WTC11 (cell line): ENCODE results near the gene VTI1A.

Source experiments
- ARID4B ChIP-seq: sonication (generic); formaldehyde crosslinking; IDR thresholded peaks from 2 replicates; pipeline ENCODE4 v1.8.0; 2023; ENCODE audit warnings: missing genetic modification reagents, mild to moderate bottlenecking, borderline replicate concordance
- CTCF ChIP-seq: fragments of 200-600 bp; IDR thresholded peaks from 2 replicates; pipeline ENCODE4 v1.8.0; 2022; ENCODE audit warnings: antibody characterized with exemption
- HMGA2 ChIP-seq: fragments of 250-450 bp; sonication (Bioruptor Pico); IDR thresholded peaks from 2 replicates; pipeline ENCODE4 v1.4.0; 2021; ENCODE audit warnings: mild to moderate bottlenecking, moderate library complexity
- SMAD3 ChIP-seq: sonication (generic); formaldehyde crosslinking; IDR thresholded peaks from 2 replicates; pipeline ENCODE4 v1.8.0; 2022; ENCODE audit warnings: missing genetic modification reagents, mild to moderate bottlenecking, borderline replicate concordance
- USF2 ChIP-seq: sonication (generic); formaldehyde crosslinking; IDR thresholded peaks from 2 replicates; pipeline ENCODE4 v1.8.1; 2023; ENCODE audit warnings: mild to moderate bottlenecking, missing genetic modification reagents, moderate library complexity
- ZSCAN18 ChIP-seq: fragments of 250-450 bp; sonication (Bioruptor Pico); IDR thresholded peaks from 2 replicates; pipeline ENCODE4 v2.1.2; 2022; ENCODE audit warnings: mild to moderate bottlenecking, moderate library complexity

GRCh38 chr10:112570585-112570984, 123.6 kb downstream of the VTI1A start:
- TF ChIP-seq HMGA2 (CRISPR knock-in tag) (no peak), USF2 (CRISPR knock-in tag) (no peak), CTCF (no peak), SMAD3 (CRISPR knock-in tag) (no peak), ZSCAN18 (CRISPR knock-in tag) (no peak), ARID4B (no peak)
